HG03571 (cell line): ENCODE data around the gene DOCK1.

Experiments
- ATAC-seq: cut with Tn5 transposase; IDR thresholded peaks from one replicate; pipeline ENCODE4 v1.9.1; 2021; ENCODE audit not compliant: unreplicated experiment

The DOCK1 gene

GRCh38 chr10:127472976-127473375 lies 567.7 kb downstream of the DOCK1 start:
- no peak for ATAC-seq

DNA sequence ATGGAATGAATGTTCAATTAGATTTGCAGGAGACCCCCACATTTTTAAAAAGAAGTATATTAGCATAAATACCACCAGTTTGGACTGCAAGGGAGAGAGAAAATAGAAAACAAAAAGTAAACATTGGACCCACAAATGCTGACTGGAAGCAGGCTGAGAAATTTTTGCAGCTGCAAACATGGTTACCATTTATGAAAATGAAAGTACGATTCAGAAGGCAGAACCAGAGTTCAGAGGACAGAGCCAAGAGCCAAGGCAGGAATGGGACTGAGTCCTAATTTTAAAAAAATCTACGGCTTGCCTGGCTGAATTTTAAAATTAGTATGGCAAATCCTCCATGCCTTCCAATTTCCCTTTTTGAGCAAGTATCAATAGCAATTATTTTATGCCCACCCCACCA lies 569.3 kb downstream of the DOCK1 start:
- ATAC-seq = no peak

GRCh38 chr10:127485153-127485857 lies 580.1 kb downstream of the DOCK1 start:
- no peak for ATAC-seq

DNA sequence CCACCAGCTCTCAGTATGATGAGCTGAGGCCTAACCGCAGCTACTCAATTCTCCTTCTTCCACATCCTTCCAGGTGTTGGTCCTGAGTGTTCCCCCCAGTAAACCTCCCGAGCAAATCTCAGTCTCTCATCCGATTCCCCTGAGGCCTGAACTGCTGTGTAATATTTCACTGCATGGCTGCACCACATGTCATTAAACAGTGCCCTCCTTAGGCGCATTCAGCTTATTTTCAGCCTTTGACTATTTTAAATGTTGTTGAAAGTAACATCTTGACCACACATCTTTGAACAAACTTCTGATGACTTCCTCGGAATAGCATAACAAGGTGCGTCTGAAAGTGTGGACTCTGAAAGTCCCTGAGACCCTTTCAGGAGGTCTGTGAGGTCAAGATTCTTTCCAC lies 581.1 kb downstream of the DOCK1 start:
- ATAC-seq = no peak

DNA sequence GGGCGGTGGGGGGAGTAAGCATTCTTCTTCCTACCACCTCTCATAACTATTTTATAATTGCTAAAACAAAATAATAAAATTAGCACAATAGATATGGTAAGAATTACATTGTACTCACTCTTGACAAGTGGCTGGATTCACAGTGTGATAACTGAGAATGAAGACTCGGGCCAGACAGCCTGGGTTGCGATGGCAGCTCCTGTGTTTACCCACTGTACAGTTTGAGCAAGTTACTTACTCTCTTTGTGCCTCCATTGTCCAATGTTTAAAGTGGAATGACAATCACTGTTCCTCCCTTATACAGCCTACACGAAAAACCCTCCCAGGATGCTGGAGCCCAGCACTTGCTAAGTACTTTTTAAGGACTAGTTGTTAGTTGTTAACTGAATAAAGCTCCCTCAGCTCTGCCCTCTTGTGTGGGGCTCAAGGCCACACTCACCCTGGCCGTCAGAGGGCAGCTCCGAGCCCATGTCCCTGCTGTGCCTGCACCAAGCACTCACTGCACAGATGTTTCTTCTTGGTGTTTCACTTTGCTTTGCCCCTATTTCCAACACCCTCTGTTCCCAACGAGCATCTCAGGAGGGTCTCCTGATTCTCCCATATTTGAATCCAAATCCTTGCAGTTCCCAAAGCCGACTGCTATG lies 587.5 kb downstream of the DOCK1 start:
- no peak for ATAC-seq

DNA sequence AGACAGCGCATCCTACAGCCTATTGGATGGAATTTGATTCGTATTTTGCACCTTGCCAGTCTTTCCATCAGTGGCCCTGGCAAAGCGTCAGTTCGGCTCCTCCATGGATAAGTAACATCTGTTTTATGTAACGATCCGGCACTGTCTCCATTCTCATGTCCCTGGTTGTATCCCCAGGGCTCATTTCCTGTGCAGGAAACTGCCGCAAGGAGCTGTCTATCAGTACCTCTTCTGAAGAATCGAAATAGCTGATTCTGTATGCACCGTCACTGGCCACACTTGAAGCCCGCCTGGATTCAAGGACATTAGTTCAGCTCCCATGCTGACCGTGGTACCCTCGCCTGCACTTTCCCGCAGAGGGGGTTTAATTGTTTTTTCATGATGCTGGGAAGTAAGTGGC lies 590.8 kb downstream of the DOCK1 start:
- ATAC-seq = no peak

GRCh38 chr10:127497685-127498084 lies 592.5 kb downstream of the DOCK1 start:
- no peak for ATAC-seq

DNA sequence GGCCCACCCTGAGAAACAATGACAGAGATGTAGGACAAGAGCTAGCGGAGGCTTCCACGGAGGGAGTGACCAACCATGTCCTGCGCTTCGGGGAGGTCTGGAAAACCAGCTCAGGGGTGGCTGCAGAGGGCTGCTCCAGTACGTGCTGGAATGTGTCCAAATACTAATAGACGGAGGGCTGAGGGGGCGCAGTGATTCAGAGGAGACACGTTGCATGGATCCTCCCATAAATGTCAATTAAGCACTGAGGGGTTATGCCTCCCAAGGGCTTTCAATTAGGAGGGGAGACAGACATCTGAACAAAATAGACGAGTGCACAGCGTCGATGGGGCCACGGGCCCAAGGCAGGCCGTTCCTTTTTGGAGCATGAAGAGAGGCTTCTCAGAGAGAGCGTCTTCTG lies 592.9 kb downstream of the DOCK1 start:
- ATAC-seq = no peak

- ATAC-seq = no peak
Observed at GRCh38 chr10:127500127-127500526, 594.9 kb downstream of the DOCK1 start.
